SHP77 treated with DMSO at 0.1 percent for 48 hours (cell line): ENCODE measurements around the gene CUL1.

Experiments
- DNase-seq: peaks from one replicate; lab custom pipeline; 2025; lab: John Stamatoyannopoulos, UW

The CUL1 gene

GRCh38 chr7:148718431-148718830 lies 19.7 kb downstream of the CUL1 start:
- DNase-seq: no peak

GRCh38 chr7:148719753-148720152 lies 21.1 kb downstream of the CUL1 start:
- DNase-seq: no peak

DNA sequence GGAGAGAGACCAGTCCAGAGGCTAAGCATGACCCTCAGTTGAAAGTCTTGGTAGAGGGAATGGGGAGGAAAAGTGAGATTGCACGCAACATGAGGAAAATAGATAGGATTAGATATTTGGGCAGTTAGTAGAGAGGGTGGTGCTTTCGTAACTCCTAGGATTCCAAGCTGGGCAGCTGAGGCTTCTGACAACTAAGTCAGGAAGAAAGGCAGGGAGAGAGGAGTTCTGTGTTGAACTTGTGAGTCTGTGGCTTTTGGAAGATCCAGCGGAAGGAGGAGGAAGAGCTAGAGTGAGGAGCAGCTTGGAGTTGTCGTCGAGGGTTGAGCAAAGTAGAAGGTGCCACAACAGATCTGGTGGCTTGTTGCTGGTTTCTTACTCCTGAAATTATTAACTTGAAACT lies 21.8 kb downstream of the CUL1 start:
- no peak for DNase-seq

- no peak for DNase-seq
These were observed 22.7 kb downstream of the CUL1 start for GRCh38 chr7:148721390-148721789.

DNA sequence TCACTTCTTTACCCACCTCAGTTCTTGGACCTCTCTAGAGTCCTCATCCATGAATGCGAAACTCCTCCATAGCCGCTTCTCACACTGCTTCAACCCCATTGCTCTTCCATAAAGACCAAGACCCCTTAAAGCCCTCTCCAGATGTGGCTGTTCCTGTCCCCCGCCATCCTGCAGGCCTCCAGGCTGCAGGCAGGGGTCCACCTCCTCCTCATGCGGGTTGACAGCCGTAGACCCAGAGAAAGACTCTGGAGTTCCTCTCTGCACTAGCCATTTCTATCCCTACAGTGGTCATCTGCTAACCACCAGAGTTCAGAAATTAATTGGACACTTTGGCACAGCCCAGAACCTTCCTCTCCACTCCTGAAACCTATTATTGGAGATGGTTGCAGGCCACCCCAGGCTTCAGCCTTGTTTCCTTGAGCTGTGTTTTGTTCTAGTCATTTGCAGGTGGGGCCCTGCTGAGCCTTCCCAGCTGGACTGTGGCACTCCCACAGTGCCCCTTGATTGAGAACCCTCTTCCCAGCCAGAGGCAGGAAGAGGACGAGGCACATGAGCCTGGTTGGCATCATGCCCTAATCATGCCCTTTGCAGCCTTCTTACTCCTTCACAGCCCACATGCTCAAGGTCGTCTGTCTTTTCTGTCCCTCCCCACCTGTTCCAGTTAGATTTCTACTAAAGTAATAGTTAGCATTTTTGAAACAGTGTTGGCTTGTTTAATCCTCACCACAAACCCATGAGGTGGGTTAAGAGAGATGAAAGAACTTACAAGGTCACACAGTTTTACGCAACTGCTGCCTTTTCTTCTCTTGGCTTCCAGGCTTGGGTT lies 23.9 kb downstream of the CUL1 start:
- peak; percentile 13 for DNase-seq

DNA sequence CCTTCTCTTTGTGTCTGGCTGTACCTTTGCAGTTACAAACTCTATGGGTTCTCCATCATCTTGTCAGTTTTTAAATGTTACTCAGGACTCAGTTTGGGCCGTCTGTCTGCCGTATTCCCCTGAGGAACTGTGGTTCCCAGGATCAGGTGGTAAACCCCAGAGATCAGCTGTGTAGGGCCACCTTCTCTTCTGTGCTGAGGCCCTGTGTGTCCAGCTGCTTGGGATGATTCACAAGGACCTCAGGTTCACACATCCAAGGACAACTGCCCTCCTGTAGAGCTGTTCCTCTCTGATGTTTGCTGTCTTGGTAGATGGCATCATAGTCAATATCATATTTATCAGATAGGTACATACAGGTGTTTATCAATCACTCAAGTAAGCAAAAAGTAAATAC lies 24.5 kb downstream of the CUL1 start:
- DNase-seq: peak; percentile 8

DNA sequence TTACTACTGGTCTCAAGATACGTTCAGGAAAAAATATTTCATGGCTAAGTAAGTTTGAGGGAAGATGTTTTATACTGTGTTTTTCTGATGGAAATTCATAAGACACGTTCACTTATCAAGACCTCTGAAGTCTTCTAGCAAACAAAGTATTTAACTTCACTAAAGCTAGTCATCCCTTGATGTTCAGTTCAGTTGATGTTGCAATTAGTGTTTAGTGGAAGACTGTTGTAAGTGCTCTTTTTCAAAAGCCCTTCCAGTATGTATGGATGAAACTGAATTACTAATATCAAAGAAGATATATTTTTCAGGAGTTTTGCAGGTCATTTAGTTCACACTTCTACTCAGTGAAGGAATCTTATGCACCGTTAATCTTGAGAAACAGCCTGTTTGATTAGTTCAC lies 25.1 kb downstream of the CUL1 start:
- DNase-seq: no peak

DNA sequence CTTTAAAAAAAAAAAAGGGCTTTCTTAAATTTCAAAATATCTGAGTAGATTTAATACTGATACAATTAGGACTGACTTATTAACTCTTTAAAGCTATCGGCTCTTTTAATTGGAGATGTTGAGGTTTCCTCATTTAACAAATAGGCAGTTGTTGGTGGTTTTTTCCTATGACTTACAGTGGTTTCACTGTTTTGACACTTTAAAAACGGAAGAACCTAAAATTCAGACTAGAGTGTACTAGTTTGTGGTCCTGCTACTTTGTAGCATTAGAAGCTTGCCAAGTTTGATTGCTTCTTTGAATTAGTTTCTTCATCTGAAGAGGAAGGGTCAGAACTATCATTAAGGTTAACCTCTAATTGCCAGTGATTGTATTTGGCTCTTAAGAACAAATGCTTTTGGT lies 27.7 kb downstream of the CUL1 start:
- DNase-seq: no peak

GRCh38 chr7:148727501-148728278 lies 29.0 kb downstream of the CUL1 start:
- DNase-seq: no peak

GRCh38 chr7:148729984-148730733 lies 31.5 kb downstream of the CUL1 start:
- no peak for DNase-seq

DNA sequence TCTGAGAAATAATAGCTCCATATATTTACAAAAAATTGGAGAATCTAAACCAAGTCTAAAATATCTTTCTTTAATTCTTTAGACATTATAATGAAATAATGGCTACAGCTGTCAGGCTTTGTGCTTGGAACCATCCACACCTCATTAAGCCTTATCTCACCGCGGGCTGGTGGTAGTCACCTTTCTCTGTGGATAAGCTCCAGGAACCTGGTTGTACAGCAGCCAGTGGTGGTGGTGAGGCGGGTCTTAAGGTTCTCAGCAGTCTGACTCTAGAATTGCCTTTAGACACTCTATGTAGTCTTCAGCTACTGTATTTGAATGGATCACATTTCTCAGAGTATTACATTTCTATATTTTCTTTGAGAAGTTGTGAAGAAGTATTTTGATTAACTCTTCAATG lies 34.2 kb downstream of the CUL1 start:
- DNase-seq: no peak

- DNase-seq: no peak
These were observed 34.8 kb downstream of the CUL1 start for GRCh38 chr7:148733496-148733895.

DNA sequence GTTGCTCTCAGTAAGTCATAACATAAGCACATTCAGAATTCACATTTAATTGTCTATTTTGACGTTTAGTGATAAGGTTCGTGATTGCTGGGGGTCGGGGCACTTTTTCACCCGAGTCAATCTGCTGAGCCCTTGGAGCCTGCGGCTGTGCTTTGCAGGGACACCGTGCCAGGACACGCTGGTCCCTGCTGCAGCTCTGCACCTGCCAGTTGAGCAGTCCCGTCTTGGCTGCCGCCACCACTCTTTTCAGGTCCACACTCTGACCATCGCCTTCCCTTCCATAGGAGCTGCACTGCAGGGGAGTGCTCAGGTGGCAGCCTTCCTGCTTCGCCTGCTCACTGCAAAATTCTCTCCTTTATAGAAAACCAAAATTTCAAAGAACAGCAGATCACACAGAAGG lies 36.4 kb downstream of the CUL1 start:
- no peak for DNase-seq

DNA sequence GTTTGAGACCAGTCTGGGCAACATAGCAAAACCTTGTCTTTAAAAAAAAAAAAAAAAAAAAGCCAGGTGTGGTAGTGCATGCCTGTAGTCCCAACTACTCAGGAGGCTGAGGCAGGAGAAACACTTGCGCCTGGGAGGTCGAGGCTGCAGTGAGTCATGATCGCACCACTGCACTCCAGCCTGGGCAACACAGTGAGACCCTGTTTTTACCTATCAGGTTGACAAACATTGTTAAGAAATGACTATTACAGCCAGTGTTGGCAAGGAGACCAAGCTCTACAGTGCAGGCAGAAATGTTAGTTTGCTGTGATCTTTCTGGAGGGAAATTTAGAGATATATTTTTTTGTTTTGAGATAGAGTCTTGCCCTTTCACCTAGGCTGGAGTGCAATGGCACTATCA lies 37.3 kb downstream of the CUL1 start:
- DNase-seq: no peak

GRCh38 chr7:148738737-148739535 lies 40.2 kb downstream of the CUL1 start:
- no peak for DNase-seq

- no peak for DNase-seq
These were observed 47.4 kb downstream of the CUL1 start for GRCh38 chr7:148746135-148746534.

DNA sequence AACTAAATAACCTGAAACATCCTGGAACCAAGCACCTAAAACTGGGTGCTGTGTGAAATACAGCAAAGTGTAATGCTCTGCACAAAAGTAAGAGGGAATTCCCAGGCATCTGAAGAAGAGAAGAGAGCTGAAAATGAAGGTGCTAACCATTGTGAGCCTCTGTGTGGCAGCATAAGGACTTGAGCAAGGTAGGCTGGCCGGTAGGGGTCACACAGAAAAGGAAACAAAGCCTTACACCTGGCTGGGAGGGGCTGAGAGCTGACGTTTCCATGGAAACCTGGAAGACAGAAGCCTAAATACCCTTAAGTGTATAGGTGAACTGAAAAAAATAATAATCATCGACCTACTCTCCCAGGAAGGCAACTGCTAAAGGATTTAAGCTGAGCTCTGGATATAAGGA lies 48.6 kb downstream of the CUL1 start:
- no peak for DNase-seq

DNA sequence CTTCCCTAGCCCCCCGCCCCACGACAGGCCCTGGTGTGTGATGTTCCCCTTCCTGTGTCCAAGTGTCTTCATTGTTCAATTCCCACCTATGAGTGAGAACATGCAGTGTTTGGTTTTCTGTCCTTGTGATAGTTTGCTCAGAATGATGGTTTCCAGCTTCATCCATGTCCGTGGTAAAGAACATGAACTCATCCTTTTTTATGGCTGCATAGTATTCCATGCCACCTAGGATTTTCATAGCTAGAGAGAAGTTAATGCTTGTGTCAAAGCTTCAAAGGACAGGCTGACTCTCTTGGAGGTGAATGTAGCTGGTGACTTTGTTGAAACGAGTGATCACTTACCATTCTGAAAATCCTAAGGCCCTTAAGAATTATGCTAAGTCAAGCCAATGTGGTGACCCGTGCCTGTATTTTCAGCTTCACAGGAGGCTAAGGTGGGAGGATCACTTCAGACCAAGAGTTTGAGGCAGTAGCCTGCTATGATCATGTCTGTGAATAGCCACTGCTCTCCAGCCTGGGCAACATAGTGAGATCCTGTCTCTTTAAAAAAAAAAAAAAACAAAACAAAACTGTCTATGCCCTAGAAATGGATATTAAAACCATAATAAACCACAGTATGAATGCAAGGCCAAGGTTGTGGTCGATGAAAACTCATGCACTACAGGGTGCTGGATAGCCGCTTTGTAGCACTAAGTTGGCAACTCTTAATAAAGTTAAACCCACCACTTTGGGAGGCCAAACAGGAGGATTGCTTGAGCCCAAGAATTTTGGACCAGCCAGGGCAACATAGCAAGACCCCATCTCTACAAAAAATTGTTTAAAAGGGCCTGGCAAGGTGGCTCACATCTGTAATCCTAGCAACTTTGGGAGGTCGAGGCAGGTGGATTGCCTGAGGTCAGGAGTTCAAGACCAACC lies 52.0 kb downstream of the CUL1 start:
- no peak for DNase-seq

GRCh38 chr7:148753224-148753623 lies 54.5 kb downstream of the CUL1 start:
- DNase-seq: no peak

GRCh38 chr7:148754912-148755311 lies 56.2 kb downstream of the CUL1 start:
- no peak for DNase-seq
